ENCODE measurements around the gene SEC24C. TPM values are rescaled to one million over a fixed set of nuclear protein-coding genes. Genes with fewer than 3 reads are reported as not detected.

Gene SEC24C
- total and polyA plus RNA-seq, 2 of the 13 experiments (the other 11 are each of a cell fraction or from before 2014, with no cell fraction given) = 63.1 to 66.4 TPM

- TF ChIP-seq DPF2 (CRISPR knock-in tag; IDR thresholded peaks at IDR 0.05; ENCODE audit: borderline replicate concordance, low read depth) = no peak
- TF ChIP-seq GABPB1 (CRISPR knock-in tag; IDR thresholded peaks at IDR 0.05) = no peak
- no peak for TF ChIP-seq ZNF296 (CRISPR knock-in tag; conservative IDR thresholded peaks at IDR 0.05)
- TF ChIP-seq HNRNPK (IDR thresholded peaks at IDR 0.05; ENCODE audit: low read depth, low read length, poor library complexity, severe bottlenecking) = no peak
- peak; percentile 13 for TF ChIP-seq ZNF407 (CRISPR knock-in tag; IDR thresholded peaks at IDR 0.05; ENCODE audit: not compliant biosample characterization)
- no peak for TF ChIP-seq ZFX (CRISPR knock-in tag; IDR thresholded peaks at IDR 0.05; ENCODE audit: low read depth)
- TF ChIP-seq POLR2A (IDR thresholded peaks at IDR 0.05; ENCODE audit: insufficient read depth in 1 of 2, low read depth in 2 of 2, low read length in 2 of 2) = peak in 1 of 2 experiments; percentile 50; a peak in 1 of 4 replicates
- TF ChIP-seq LCORL (IDR thresholded peaks at IDR 0.05) = no peak
- TF ChIP-seq LCORL (CRISPR knock-in tag; IDR thresholded peaks at IDR 0.05) = peak; percentile 43
- TF ChIP-seq ZNF737 (CRISPR knock-in tag; IDR thresholded peaks at IDR 0.05; ENCODE audit: borderline replicate concordance) = no peak
- no peak for TF ChIP-seq SRSF1 (optimal IDR thresholded peaks at IDR 0.05; ENCODE audit: low read depth, low read length)
- no peak for TF ChIP-seq RNF2 (conservative IDR thresholded peaks at IDR 0.05; ENCODE audit: low read depth)
- TF ChIP-seq NFYB (CRISPR knock-in tag; IDR thresholded peaks at IDR 0.05) = no peak
- TF ChIP-seq ETV6 (CRISPR knock-in tag; conservative IDR thresholded peaks at IDR 0.05) = no peak
- no peak for TF ChIP-seq PTBP1 (IDR thresholded peaks at IDR 0.05; ENCODE audit: low read depth, low read length, poor library complexity, severe bottlenecking)
- 0 out of 2 replicates have a peak, but pooled peaks have one; percentile 6 for TF ChIP-seq TFAP4 (IDR thresholded peaks at IDR 0.05; ENCODE audit: borderline replicate concordance, low read depth)
- TF ChIP-seq ZNF713 (CRISPR knock-in tag; IDR thresholded peaks at IDR 0.05) = no peak
- no peak for TF ChIP-seq ZNF781 (CRISPR knock-in tag; IDR thresholded peaks at IDR 0.05; ENCODE audit: borderline replicate concordance, not compliant biosample characterization)
- TF ChIP-seq PCBP1 (IDR thresholded peaks at IDR 0.05; ENCODE audit: borderline replicate concordance, low read depth, low read length) = no peak
- no peak for TF ChIP-seq ZNF326 (CRISPR knock-in tag; IDR thresholded peaks at IDR 0.05; ENCODE audit: borderline replicate concordance)
- no peak for TF ChIP-seq MIER3 (CRISPR knock-in tag; IDR thresholded peaks at IDR 0.05; ENCODE audit: borderline replicate concordance)
Measured at GRCh38 chr10:73786512-73786885, 42.3 kb downstream of the SEC24C start (continued).

Data from HepG2 (cell line).